ENCODE results near the gene ZMIZ1.

The ZMIZ1 gene

DNA sequence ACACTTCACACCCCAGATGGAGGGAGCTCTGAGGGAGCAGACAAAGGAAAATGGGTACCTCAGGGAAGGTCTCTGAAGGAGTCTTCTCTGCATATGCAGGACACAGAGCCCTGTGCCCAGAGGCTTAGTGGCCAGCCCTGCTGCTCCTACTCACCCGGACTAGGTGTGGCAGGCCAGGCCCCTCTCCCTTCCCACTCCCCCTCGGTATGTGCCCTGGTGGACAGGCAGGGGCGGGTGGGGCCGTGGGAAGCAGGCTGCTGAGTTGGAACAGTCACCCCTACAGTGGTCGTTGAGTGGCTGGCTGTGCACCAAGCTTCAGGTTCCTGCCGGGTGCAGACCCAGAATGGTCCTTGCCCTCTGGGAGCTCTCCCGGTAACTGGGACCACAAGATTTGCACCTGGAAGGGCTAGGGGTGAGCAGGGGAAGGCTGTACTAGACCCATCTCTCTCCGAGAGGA, 68.6 kb downstream of the ZMIZ1 start:
- DNase-seq (ENCODE audit: low spot score), result no peak

DNA sequence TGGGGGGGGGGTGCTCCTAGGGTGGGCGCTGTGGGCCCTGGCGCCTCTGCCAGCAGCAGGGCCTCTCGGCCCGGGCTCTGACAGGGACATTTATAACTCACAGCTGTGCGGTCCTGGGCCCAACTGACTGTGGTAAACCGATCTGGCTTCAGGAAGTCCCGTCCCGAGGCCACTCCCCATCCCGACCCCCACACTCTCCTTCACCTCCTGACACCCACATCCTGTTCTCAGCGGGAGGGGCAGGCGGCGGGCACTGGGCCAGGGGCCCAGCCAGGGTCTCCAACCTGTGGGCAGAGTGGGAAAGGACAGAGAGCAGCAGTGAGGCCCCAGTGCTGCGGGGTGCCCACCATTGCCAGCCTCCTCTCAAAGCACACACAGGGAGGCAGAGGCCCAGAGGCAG, 69.1 kb downstream of the ZMIZ1 start:
- DNase-seq (ENCODE audit: low spot score), result no peak

DNA sequence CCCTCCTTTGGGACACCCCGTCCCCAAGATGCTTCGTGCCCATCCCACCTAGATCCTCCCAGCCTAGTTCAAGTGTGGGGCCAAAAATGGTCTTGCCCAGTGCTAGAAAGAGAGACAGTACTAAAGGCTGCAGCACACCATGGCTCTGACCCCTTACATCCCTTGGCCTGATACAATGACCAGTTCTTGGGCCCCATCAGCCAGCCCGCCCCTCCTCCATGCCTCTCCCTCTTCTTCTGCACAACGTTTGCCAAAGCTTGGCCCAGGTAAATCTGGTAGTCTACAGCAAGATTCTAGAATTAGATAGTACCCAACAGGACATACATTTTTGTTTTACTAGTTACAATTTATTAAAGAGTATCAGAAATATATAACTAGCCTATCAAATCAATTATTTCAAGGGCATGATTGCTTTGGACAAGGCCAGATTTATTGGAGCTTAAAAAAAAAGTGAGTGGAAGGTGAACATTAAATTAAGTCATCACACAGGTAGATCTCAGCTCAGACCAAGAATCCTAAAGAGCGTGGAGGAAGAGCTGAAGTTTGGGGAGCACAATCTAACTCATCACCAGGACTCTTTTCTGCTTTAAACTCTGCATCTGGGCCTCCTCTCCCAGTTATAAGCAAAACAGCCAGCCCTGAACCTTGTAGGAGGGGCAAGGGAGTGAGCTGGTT, 69.8 kb downstream of the ZMIZ1 start:
- no peak for DNase-seq (ENCODE audit: low spot score)

DNA sequence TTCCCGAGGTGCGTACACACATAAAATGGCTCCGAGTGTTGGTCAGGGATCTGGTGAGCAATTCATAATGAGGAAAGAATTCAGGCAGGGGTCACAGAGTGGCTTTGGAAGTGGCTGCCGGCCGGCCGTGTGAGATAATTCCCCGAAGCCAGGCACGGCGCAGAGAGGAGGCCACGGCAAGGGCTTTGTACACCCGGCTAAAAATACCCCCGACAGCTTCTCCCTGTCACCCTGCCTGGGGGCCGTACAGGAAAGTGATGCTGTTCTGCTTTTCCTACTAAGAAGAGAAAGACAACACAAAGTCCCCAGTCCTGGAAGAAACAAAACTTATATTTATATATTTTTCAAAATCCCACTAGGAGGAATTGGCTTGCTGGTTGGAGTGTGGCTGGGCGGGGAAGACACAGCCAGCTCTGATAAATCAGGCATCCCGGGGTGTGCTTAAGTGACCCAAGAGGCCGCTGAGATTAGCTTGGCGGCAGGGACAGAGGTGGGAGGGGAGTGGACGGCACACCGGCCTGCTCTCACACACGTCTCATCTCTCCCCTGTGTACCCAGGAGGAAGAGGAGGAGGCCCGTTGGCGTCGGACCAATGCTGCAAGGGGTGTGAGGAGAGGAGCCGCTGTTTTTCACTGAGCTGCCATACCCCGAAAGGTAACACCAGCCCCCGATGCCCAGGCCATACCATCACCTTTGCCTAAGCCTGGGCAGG, 70.5 kb downstream of the ZMIZ1 start:
- DNase-seq (ENCODE audit: low spot score), result no peak

DNA sequence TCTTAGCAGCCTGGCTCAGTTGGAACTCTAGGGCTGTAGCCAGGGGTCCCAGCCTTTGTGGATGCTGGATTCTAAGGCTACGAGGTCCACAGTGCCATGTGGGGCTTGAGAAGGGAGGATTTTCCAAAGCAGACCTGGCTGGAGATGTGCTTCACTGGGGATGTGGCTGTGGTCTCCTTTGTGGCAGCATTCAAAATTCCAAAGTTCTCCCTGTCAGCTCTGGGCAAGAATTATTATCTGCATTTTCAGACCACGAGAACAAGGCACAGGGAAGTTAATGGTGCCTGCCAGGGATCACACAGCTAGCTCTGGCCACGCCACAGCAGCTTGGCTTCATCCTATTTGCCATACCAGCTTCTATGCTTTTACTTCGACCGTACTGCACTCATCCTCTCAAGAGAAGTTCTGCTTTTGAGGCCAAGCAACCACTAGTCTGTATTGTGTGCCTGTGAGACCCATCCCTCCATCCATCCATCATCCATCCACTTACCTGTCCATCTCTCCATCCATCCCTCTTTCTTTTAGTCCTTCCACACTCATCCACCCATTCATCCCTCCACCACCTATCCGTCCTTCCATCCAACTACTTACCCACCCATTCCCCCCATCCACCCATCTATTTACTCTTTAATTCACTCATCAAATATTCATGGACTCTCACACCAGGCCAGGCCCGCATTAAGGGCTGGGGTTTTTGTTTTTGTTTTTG, 71.5 kb downstream of the ZMIZ1 start:
- no peak for DNase-seq (ENCODE audit: low spot score)

DNA sequence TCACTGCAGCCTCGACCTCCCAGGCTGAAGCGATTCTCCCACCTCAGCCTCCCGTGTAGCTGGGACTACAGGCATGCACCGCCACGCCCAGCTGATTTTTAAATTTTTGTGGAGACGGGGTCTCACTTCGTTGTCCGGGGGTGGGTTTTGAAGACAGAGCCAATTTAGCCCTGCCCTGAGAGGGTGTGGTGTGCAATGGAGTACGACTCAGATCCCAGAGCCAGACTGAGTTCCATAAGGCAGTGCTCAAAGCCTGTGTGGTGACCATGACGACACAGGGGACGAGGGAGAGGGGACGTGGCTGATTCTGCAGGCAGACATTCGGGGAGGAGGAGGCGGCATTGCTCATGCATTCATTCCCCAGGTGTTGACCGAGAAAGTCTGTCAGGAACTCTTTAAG, 72.1 kb downstream of the ZMIZ1 start:
- DNase-seq (ENCODE audit: low spot score), result no peak

DNA sequence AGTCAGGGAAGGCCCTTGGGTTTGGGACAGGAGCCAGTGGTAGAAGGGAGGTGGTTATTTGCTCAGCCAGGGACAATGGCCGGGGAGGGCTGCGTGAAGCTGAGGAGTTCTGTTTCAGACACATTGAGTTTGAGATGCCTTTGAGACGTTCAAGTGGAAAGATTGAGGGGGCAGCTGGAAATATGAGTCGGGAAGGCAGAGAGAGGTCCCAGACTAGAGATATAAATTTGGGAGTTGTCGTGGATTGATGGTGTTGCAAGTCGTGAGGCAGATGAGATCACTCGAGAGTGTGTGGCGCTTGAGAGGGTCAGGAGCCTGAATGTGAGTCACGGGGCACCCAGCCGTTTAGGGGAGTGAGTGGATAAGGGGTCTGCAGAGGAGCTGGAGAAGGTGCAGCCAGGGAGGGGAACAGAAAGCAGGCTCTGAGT, 73.3 kb downstream of the ZMIZ1 start:
- no peak for DNase-seq (ENCODE audit: low spot score)

DNA sequence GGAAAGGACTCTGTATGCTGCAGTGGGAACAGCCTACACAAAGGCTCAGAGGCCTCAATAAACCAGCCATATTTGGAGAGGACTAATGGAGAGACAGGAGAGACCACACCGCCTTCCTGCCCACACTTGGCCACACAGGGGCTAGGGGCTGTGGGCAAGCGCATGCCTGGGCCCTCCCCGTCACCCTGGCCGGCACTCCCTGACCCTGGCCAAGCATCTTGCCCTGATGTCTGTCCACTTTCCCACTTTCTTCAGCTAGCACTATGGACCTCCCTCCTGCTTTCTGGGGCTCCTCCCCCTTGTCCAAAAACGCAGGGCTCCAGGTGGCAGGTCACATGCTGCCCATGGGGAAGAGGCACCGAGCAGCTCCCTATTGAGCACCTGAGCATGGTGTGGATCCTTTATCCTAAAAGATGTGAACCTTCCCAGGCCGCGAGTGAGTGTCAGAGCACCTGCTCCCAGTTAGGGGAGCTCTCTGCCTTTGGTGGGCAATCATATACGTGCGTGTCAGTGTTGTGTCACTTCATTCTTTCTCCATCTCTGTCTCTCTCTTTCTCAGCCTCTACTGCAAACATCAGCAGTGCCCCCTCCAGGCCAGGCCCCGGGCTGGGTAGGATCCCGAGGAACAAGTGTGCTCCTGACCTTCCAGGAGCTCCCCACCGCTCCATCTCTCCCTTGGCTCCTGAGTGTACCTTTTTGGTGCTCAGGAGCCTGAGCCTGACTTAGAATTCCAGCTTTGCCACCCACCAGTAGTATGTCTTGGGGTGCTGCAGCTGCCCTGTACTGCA, 74.0 kb downstream of the ZMIZ1 start:
- DNase-seq (ENCODE audit: low spot score), result no peak

DNA sequence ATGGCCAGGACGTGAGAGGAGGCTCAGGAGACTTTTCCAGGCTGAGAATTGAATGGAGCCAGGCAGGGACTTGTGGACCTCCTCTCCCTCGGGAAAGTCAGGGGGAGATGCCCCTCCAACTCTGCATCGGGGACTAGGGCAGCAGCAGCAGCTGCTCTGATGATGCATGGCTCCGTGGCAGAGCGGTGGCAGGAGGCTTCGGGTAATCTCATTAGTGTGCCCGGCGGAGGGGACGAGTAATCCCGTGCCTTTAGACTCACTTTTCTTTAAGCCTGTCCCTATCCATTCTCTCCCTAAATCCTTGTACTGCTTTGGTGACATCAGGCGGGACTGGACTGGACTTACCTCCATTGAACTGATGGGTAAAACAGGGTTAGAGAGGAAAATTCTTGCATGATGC, 75.1 kb downstream of the ZMIZ1 start:
- DNase-seq (ENCODE audit: low spot score), result no peak

DNA sequence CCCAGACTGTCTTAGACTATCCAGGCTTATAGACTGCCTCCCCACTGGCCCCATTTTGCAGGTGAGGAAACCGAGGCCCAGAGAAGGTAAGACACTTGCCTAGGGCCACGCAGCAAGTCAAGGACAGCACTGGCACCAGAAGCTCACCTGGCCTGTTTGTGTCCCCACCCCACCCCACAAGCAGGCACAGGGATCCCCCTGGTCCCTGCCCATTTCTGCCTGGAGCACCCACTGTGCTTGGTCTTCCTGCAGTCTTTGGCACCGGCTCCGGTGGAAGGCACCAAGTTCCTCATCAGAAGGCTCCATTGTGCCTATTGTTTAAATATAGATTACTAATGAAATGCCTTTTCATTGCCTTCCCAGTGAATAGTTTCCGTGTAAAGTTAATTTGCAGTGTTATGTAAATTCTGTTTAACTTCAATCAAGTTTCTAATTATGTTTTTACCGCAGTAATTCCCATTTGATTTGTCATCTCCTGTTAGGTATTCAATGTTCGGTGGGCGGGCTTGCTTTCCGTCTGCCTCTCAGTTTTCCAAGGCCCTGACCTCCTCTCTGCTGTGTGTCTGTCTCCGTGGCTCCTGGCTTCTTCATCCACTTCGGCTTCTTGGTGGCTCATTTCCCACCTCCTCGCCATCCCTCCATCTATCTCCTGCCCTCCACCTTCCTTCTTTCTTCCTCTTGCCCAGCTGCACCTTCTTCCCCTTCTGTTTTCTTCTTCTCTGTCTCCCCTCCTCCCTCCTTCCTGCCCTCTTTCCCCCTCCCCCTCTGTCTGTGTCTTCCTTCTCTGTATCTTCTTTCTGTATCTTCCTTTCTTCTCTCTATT, 75.8 kb downstream of the ZMIZ1 start:
- no peak for DNase-seq (ENCODE audit: low spot score)

DNA sequence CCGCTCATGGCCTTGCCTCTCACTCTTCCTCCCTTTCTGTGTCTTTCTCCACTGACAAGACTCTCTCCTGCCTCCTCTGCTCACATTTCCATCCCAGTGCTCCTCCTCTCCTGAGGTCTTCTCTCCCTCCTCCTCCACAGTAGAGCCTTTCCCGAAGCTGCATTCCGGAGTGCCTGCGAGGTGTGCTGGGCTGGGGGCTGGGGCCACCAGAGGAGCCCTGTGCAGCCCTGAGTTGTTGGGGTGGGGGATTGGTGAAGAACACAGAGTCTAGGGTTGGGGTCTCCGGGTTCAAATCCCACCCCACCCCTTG, 76.4 kb downstream of the ZMIZ1 start:
- no peak for DNase-seq (ENCODE audit: low spot score)

DNA sequence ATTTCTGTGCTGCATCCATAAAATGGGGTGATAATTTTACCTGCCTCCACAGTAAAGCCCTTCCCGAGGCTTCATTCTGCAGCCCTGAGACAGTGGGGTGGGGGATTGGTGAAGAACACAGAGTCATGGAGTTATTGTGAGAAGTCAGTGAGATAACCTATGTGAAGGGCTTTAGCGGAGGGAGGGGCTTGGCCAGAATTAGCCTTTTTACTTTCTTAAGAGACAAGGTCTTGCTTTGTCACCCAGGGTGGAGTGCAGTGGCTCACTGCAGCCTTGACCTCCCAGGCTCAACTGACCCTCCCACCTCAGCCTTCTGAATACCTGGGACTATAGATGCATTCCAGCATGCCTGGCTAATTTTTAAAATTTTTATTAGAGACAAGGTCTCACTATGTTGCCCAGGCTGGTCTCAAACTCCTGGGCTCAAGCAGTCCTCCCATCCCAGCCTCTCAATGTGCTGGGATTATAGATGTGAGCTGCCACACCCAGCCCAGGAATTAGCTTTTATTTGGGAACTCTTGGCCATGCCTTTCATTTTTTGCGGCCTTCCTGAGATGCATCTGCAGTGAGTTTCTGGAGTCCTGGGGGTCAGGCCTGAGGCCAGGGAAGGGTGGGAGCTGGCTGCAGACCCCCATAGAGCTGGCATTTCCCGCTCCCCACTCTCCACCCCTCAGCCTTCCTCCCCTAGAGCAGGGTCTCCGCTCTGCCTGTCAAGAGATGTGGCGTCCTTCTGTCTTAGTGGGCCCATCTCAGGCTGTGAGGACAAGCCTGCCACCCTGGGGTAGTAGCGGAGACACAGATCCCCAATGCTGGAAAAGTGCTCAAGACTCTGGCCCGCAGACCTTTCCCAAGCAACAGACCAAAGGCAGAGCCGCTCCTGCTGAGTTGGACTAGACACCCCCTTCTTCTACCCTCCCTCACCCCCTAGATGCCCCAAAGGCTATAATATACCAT, 77.0 kb downstream of the ZMIZ1 start:
- DNase-seq (ENCODE audit: low spot score), result no peak

DNA sequence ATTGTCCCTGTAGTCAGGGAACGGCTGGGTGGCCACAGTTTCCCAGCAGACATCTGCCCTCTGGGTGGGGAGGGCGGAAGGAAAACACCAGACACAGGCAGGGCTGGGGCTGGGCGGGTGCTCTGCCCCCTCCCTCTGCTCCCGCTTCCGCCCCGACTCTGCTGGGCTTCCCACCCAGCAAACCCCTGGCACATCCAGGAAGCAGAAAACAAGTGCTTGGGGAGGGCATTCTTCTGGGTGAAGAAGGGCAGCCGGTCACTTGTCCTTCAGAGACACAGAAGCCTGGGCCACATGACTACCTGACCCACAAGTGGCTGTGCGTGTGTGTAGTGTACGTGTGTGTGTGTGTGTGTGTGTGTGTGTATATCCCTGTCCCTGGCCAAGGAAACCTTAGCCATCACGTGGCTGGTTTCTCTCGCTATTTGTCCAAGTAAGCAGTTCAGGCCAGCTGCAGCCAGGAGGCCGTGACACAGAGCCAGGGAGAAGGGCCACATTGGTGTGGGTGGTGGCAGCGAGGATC, 77.9 kb downstream of the ZMIZ1 start:
- no peak for DNase-seq (ENCODE audit: low spot score)

DNA sequence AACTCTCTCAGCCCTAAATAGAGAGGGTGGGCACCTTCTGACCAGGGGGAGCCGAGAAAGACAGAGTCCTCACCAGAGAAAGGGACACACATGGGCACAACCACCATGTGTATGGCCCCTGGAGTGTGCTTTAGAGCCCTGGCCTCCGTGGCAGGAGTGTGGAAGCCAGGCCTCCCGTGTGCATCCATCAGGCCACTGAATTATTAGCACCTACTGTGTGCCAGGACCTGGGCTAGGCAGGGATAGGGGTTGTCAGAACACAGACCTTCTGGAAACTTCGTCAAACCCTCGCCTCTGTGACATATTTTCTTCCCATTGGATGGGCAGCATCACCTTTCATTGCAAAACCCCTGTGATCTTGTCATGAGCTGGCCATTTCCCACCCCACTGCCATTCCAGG, 78.5 kb downstream of the ZMIZ1 start:
- DNase-seq (ENCODE audit: low spot score), result no peak

DNA sequence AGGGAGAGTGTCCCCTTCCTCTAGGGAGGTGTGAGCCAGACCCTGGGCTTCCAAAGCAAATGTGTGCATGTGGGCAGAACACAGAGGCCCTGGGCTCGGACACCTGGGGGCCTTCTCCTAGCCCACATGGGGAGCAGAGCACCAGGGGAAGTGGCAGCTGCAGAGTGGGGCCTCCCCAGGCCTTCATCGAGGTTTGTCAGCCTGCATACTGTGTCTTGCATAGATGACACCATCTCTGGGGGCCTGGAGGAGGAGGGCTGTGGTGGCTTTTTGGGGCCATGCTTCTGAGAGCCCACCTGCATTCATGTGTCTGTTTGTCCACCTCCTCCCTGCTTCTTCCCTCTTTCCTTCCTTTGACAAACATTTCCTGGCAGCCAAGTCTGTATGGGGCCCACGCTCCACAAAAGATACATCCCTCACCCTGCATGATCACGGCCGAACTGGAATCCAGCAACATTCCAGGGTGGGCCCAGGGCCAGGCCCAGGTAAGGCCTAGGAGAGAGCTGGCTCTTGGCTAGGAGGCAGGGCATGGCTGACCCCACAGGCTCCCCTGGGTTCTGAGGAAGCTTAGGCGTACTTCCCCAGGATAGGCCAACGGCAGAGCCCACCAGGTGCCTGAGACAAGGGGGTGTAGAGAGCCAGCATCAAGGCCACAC, 79.2 kb downstream of the ZMIZ1 start:
- DNase-seq (ENCODE audit: low spot score), result no peak

DNA sequence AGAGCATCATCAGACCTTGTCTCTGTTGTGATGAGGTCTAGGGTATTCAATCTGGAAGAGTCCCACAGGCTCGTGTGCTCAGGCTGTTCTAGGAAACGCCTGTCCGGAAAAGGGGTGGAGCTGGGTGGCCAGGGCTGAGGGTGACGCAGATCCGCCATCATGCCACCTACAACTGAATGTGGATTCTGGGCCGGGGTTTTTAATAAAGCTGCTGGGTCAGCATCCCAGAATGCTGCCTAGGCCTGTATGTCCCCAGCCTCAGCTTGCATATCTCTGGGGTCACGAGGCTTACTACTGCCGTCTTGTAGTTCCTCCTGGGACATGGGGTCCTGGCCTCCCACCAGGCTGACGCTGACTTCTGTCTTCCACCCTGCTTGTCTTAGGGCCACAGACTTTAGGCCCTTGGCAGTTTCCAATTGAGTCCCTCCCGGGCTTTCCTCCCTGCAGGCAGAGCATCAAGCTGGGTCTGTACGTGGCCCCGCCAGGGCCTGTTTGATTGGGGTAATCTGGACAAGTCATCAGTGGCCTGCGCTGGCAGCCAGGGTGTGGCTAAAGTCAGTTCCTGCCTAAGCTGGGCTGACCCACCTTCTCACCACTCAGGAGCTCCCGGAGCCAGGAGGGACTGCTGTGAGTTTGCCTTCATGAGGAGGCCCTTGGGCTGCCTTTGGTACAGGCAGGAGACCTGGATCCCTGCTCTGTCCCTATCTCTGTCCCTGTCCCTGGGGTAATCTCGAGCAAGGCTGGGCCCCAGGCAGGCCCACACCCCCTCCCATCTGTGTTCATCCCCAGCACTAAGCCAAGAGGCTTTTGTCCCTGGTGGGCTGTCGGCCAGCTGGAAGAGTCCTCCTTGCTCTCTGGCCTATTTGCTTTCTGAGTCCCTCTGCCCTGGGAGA, 79.9 kb downstream of the ZMIZ1 start:
- DNase-seq (ENCODE audit: low spot score), result no peak

DNA sequence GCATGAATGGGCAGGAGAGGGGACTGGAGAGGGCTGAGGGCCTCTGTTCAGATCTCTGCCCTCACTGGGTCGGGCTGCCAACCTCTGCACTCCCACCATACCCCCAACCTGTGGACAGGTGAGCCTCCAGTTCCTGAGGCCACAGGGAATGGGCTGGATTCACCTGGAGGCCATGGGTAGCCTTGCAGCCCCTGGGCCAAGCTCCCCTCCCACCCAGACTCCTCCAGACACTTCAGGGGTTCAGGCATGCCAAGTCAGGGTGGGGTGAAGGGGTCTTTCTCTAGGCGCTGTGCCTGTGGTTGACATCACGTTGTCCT, 80.5 kb downstream of the ZMIZ1 start:
- DNase-seq (ENCODE audit: low spot score), result no peak

DNA sequence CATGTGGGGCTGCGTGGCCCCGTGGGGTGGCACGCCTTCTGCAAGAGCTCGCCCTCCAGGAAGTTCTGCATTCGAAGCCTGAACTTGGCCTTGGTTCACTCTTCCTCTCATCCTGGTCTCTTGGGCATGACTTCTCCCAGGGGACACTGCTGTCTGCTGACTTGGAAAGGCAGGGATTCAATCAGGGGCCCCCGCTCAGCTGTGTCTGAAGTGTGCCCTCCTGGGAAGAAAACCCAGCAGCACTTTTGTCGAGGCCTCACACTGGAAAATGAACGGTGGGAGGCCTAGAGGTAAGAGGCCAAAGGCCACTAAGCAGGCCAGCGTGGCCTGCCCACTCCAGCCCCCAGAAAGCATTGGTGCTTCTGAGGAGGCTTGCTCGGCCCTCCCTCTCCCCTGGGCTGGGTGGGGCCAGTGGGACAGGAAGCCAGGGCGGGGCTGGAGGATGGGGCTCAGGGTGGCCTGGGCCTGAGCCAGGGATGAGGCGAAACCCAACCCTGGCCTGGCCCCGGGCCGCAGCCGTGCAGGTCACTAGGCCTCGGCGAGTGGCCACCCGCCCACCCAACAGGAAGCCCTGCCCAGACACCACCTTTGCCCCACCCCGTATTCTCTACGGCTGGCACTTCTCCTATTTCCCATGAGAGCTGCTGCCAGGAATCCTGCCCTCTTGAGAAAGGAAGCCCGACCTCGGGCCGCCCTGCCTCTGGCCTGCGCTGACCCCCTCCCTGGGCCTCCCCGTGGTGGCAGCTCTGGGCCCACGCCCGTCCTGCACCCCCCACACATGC, 81.1 kb downstream of the ZMIZ1 start:
- DNase-seq (ENCODE audit: low spot score), result peak; percentile 11

All from RKO (cell line).